Measurements from ENCODE around the gene ACSBG1.

DNA sequence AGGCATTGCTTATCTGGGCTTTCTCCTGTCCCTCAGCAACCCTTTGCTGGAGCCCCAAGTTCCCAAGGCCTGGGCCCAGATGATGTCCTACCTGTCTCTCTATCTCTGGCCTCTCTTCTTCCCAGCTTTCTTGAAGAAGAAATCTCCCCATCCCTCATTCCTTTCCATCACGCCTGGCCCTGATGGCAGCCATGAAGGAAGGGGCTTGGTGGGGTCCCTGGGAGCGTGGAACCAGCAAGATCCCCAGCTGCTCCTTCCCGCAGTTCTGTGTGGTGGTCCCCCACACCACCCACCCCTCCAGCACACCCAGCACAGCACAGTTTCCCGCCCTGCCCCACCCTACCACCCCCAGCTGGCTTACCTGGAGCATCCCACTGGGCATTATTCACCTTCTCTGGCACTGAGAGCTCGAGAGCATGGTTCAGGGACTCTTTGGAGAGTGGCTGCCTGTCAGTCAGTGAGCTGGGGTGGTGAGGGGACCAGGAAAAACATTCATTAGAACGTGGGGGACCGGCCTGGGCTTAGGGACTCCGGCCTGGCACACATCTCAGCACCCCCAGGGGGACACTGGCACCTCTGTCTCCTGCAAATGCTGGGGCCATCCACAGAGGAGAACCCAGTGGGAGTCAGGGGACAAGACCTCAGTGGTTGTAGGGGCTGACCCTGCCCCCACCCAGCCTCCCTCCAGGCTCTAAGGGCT, 26.6 kb downstream of the ACSBG1 start:
- no peak for TF ChIP-seq CTCF (IDR thresholded peaks at IDR 0.05)
- no peak for TF ChIP-seq POLR2A (IDR thresholded peaks at IDR 0.05)
- no peak for TF ChIP-seq EP300 (IDR thresholded peaks at IDR 0.05)

Measured in ovary (tissue), 3 donors.